ENCODE data around the gene BCL7C.

BCL7C gene

DNA sequence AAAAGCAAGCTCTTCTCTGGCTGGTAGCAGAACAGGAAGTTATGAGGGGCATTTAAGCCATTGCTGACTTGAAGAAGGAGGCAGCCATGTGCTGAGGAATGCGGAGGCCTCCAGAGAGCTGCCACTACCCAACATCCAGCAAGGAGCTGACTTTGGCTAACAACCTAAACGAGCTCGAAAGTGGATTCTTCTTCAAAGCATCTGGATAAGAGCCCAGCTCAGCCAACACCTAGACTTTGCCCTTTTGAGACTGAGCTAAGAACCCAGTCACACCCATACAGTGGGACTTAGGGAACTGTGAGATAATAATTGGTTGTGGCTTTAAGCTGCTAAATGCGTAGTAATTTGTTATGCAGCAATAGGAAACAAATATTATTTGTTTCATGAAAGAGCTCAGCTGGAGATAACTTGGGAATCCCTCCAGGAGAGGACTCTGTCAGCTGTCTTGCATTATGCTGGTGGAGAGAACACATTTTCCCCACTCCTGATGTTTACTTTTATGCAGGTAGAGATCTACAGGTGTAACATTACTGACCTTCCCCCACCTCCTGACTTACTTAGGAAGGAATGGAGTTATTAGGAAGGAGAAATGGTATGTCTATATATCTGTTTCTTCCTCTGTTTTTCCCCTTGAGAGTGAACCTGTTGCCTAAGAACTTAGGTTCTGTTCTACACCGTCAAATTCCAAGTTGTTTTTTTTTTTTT is 54.2 kb downstream of the BCL7C start:
- Histone ChIP-seq H3K27me3 (ENCODE audit: control insufficient read depth, insufficient read depth, low read length) (no peaks in the 10 kb centered on the region), H3K27ac (ENCODE audit: low read depth, low read length) (no peak overlapping the region), H3K9ac (ENCODE audit: low read length) (no peak overlapping the region), H3K4me1 (ENCODE audit: control insufficient read depth, insufficient read depth, low read length) (no peaks in the 10 kb centered on the region), H3K4me3 (ENCODE audit: low read length) (no peak overlapping the region), H3K36me3 (ENCODE audit: control insufficient read depth, insufficient read depth, low read length) (no peaks in the 10 kb centered on the region)

DNA sequence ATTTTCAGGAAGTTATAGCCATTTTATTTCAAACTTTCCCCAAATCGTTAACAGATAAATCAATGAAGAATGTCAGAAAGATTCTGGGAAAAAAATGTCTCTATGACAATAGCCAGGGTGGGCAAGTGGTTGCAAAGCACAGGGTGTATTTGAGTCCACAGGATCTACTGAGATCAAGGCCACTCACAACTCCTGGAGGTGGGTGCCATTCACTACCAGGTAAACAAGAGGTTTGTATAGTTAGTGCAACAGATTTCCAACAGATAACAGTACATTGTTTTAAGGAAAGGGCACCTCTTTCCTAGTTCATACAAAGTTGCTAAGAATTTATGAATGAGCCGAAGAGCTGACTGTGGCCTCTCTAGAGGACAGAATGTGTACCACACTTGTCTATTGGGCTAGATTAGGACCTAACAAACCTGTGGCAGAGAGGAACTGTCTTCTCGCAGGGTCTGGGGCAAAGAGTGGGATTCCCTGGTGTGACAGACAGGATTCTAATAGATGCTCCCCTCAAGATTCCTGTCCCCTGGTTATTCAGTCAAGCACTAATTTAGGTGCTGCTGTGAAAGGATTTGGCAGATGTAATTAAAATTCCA is 54.9 kb downstream of the BCL7C start:
- Histone ChIP-seq H3K36me3 (ENCODE audit: control insufficient read depth, insufficient read depth, low read length) (no peaks in the 10 kb centered on the region), H3K9ac (ENCODE audit: low read length) (no peak overlapping the region), H3K4me3 (ENCODE audit: low read length) (no peak overlapping the region), H3K27me3 (ENCODE audit: control insufficient read depth, insufficient read depth, low read length) (no peaks in the 10 kb centered on the region), H3K27ac (ENCODE audit: low read depth, low read length) (no peak overlapping the region), H3K4me1 (ENCODE audit: control insufficient read depth, insufficient read depth, low read length) (no peaks in the 10 kb centered on the region)

DNA sequence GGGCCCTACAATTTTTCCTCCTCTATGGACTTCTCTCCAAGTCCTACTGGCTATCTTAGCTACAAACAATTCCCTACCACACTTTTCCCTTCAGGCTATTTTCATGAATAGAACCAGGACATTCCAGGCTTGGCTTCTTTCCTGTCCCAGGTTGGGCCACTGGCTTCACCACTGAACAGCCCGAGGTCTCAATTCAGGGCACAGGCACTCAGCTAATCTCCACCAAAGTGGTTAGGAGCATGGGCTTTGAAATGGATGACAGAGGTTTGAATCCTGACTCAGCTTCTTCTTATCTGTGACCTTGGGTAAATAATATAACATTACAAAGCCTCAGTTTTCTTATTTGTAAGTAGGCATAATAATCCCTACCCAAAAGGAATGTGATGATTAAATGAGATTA is 56.0 kb downstream of the BCL7C start:
- no peak overlapping the region for H3K4me3 ChIP-seq (ENCODE audit: low read length)
- H3K9ac ChIP-seq (ENCODE audit: low read length) = no peak overlapping the region
- no peaks in the 10 kb centered on the region for H3K36me3 ChIP-seq (ENCODE audit: control insufficient read depth, insufficient read depth, low read length)
- no peaks in the 10 kb centered on the region for H3K4me1 ChIP-seq (ENCODE audit: control insufficient read depth, insufficient read depth, low read length)
- no peaks in the 10 kb centered on the region for H3K27me3 ChIP-seq (ENCODE audit: control insufficient read depth, insufficient read depth, low read length)
- H3K27ac ChIP-seq (ENCODE audit: low read depth, low read length) = no peak overlapping the region

Data from rectal smooth muscle tissue (tissue), 1 donor.